Body of pancreas (tissue), 4 donors: ENCODE data around the gene ATP1B2. TPM values are rescaled to one million over a fixed set of nuclear protein-coding genes. Genes with fewer than 3 reads are reported as not detected.

Experiments used
- ATAC-seq: fragments of 150-250 bp; one replicate; pipeline ENCODE4 v1.9.1; 2016
- DNase-seq, 4 donors: peaks; one replicate each; pipeline ENCODE4 v3.0.0-alpha.2; 2019
- H3K27ac ChIP-seq, 4 donors: fragments of 200-600 bp; sonication (generic); 1 replicate in 3 of 4; 2 replicates in 1 of 4; pipeline versions ENCODE4 v1.5.1 to v1.6.1; 2016 to 2019; ENCODE audit warnings: mild to moderate bottlenecking in 1 of 4, mixed read lengths in 1 of 4, moderate library complexity in 1 of 4
- H3K27me3 ChIP-seq, 2 donors: fragments of 200-600 bp; sonication (generic); one replicate each; pipeline ENCODE4 v1.6.0; 2016; ENCODE audit warnings: mild to moderate bottlenecking in 1 of 2
- H3K36me3 ChIP-seq, 2 donors: fragments of 200-600 bp; sonication (generic); replicated peaks in 1 of 2; 2 replicates each; pipeline ENCODE4 v1.5.1; 2016; ENCODE audit warnings: low read depth in 2 of 2; ENCODE audit not compliant: insufficient read depth in 1 of 2
- H3K4me1 ChIP-seq: fragments of 200-600 bp; sonication (generic); one replicate; pipeline ENCODE4 v1.6.0; 2016
- H3K4me3 ChIP-seq, 2 donors: fragments of 200-600 bp; sonication (generic); 1 replicate in 1 of 2; 2 replicates in 1 of 2; pipeline ENCODE4 v1.5.1; 2016 to 2019
- H3K9me3 ChIP-seq, 3 donors: fragments of 200-600 bp; sonication (generic); 1 replicate in 2 of 3; 2 replicates in 1 of 3; pipeline ENCODE4 v1.5.1; 2016
- POLR2A ChIP-seq, 3 donors: fragments of 450-650 bp; IDR thresholded peaks; one replicate each; pipeline ENCODE4 v1.6.1; 2016; ENCODE audit warnings: antibody characterized with exemption in 3 of 3, mild to moderate bottlenecking in 2 of 3
- WGBS, 2 donors: methylation state at CpG; one replicate each; pipeline ENCODE4 v1.1.5; 2017; 5-methylcytosine and 5-hydroxymethylcytosine counted together
- intact Hi-C: fragments of 100-400 bp; cut with DNase I; formaldehyde crosslinking; loops from one replicate; pipeline ENCODE4 v1.15.1; 2023
- total RNA-seq, 2 donors: library from RNA; depleted of rRNA; stranded (reverse); fragments of >200 nt; gene quantifications; one replicate each; pipeline ENCODE4 v1.1.0, GENCODE V29; 2016
- TF ChIP-seq, protein P1 (sequence below), 7 experiments: fragments of 450-650 bp in 4 of 7; fragments of 200-600 bp in 3 of 7; sonication (generic) in 3 of 7; IDR thresholded peaks; one replicate each; pipeline ENCODE4 v1.5.1; 2016 to 2019; ENCODE audit warnings: antibody characterized with exemption in 7 of 7

Gene ATP1B2
- total RNA-seq, 2 donors from 2014 or later = 0.78 to 1.3 TPM

DNA sequence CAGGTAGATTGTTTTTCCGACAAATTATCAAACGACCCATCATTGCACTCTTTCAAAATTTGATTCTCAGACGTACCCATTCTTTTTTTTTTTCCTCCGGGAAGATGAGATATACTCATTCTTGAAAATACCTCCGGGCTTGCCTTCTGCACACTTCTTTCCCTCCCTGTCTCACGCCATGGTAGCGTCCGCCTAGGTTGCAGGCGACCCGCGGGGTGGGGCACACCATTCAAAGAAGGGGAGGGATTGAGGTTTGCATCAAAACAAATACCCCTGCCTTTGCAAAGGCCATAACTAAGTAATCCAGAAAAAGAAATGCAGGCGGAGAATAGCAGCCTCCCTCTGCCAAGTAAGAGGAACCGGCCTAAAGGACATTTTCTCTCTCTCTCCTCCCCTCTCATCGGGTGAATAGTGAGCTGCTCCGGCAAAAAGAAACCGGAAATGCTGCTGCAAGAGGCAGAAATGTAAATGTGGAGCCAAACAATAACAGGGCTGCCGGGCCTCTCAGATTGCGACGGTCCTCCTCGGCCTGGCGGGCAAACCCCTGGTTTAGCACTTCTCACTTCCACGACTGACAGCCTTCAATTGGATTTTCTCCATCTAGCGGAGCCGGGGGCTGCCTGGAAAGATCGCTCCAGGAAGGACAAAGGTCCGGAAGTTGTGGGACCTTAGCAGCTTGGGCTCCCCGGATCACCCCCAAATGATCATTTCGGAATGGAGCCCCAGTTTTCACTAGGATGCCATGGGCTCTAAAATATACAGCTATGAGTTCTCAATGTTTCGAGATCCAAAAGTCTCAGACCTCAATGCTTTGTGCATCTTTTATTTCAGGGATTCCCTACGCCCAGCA lies 35.7 kb downstream of the ATP1B2 start:
- Histone ChIP-seq H3K4me3 (peak overlapping the region; percentile 57 to 66), H3K27me3 (no peaks in the 10 kb centered on the region), H3K9me3 (no peaks in the 10 kb centered on the region), H3K27ac (peak overlapping the region; percentile 94 to 97 (median 96)), H3K36me3 (no peaks in the 10 kb centered on the region), H3K4me1 (peaks cover 32% of the 10 kb centered on the region)
- peak; percentile 65 for ATAC-seq
- intact Hi-C loops = no loop called here
- peak; percentile 78 to 92 (median 88) for TF ChIP-seq POLR2A (IDR thresholded peaks at IDR 0.05)
- TF ChIP-seq, protein P1, sequence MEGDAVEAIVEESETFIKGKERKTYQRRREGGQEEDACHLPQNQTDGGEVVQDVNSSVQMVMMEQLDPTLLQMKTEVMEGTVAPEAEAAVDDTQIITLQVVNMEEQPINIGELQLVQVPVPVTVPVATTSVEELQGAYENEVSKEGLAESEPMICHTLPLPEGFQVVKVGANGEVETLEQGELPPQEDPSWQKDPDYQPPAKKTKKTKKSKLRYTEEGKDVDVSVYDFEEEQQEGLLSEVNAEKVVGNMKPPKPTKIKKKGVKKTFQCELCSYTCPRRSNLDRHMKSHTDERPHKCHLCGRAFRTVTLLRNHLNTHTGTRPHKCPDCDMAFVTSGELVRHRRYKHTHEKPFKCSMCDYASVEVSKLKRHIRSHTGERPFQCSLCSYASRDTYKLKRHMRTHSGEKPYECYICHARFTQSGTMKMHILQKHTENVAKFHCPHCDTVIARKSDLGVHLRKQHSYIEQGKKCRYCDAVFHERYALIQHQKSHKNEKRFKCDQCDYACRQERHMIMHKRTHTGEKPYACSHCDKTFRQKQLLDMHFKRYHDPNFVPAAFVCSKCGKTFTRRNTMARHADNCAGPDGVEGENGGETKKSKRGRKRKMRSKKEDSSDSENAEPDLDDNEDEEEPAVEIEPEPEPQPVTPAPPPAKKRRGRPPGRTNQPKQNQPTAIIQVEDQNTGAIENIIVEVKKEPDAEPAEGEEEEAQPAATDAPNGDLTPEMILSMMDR (IDR thresholded peaks at IDR 0.05) = peak in 4 of 7 experiments; percentile 2 to 23 (median 3)
- peak; percentile 69 to 78 (median 76) for DNase-seq
- 0% methylated on average over 28 to 30 of the region's 30 CpGs for WGBS, 2 donors

DNA sequence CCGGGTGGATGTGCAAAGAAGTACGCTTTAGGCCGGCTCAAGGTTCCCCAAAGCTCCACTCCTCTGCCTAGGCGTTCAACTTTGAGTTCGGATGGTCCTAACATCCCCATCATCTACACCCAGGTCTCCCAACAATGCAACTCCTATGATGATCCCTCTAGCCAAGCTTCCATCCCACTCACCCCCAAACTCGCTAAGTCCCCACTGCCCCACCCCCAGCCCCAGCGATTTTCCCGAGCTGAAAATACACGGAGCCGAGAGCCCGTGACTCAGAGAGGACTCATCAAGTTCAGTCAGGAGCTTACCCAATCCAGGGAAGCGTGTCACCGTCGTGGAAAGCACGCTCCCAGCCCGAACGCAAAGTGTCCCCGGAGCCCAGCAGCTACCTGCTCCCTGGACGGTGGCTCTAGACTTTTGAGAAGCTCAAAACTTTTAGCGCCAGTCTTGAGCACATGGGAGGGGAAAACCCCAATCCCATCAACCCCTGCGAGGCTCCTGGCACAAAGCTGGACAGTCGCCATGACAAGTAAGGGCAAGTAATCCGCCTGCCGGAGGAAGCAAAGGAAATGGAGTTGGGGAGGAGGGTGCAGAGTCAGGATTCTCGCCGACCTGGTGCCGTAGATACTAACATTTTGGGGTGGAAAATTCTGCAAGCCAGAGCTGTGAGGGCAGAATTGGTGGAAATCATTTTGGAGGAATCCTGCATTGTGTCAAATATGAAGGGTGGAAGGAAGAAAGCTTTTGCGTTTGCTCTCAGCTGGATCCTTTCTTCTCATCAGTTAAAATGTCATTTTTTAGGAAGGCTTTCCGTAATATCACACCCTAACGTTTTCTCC lies 36.6 kb downstream of the ATP1B2 start, which contains the start of gene TP53:
Gene TP53 (minus strand): TSS at position 419 of the 836 bp plus-strand sequence. CDS start 10,896 bp downstream, outside the sequence.
- Histone ChIP-seq H3K27ac (peak within 1 kb of the TSS; percentile 94 to 97 (median 96)), H3K36me3 (no peaks in the 10 kb centered on the region), H3K9me3 (no peaks in the 10 kb centered on the region), H3K4me1 (peaks cover 32% of the 10 kb centered on the region), H3K27me3 (no peaks in the 10 kb centered on the region), H3K4me3 (peak within 1 kb of the TSS; percentile 57 to 66)
- ATAC-seq (peak; percentile 66), DNase-seq (peak; percentile 89 to 95 (median 94))
- WGBS, 2 donors = 0 to 1% methylated on average over 15 to 30 of the region's 30 CpGs
- peak; percentile 53 to 87 (median 84) for TF ChIP-seq POLR2A (IDR thresholded peaks at IDR 0.05)
- TF ChIP-seq, protein P1 (IDR thresholded peaks at IDR 0.05) = peak in 2 of 7 experiments; percentile 31 to 35
- intact Hi-C loops = no loop called here

DNA sequence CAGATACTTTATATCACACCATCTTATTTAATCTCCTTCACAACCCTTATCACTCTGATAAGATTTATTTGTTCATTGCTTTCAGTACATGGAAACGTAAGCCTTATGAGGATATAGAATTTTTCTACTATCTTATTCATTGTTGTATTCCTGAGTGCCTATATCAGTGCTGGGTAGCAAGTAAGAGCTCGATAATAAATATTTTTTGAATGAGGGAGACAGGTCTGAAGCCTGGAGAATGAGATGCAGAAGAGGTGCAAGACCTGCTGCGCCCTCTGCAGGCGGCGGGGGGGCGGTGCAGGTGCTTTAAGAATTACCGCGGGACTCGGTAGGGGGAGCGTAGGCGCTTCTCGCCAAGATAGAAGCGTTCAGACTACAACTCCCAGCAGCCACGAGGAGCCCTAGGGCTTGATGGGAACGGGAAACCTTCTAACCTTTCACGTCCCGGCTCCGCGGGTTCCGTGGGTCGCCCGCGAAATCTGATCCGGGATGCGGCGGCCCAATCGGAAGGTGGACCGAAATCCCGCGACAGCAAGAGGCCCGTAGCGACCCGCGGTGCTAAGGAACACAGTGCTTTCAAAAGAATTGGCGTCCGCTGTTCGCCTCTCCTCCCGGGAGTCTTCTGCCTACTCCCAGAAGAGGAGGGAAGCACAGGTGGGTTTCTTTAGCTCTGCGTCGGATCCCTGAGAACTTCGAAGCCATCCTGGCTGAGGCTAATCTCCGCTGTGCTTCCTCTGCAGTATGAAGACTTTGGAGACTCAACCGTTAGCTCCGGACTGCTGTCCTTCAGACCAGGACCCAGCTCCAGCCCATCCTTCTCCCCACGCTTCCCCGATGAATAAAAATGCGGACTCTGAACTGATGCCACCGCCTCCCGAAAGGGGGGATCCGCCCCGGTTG lies 37.4 kb downstream of the ATP1B2 start, which contains the start of gene WRAP53:
Gene WRAP53 (plus strand): TSS at position 570 of the 900 bp plus-strand sequence. CDS start 172 bp downstream, at position 742.
- no peaks in the 10 kb centered on the region for H3K9me3 ChIP-seq
- H3K27me3 ChIP-seq = no peaks in the 10 kb centered on the region
- H3K27ac ChIP-seq = peak within 1 kb of the TSS; percentile 94 to 97 (median 96)
- TF ChIP-seq POLR2A (IDR thresholded peaks at IDR 0.05) = peak in 2 of 3 donors; percentile 44 to 55
- TF ChIP-seq, protein P1 (IDR thresholded peaks at IDR 0.05) = peak; percentile 96 to 100 (median 99)
- peak within 1 kb of the TSS; percentile 57 to 66 for H3K4me3 ChIP-seq
- intact Hi-C loops = no loop called here
- DNase-seq = peak; percentile 97 to 99 (median 98)
- H3K4me1 ChIP-seq = peaks cover 32% of the 10 kb centered on the region
- WGBS, 2 donors = 0 to 1% methylated on average over 23 to 50 of the region's 51 CpGs
- H3K36me3 ChIP-seq = no peaks in the 10 kb centered on the region
- peak; percentile 87 for ATAC-seq

DNA sequence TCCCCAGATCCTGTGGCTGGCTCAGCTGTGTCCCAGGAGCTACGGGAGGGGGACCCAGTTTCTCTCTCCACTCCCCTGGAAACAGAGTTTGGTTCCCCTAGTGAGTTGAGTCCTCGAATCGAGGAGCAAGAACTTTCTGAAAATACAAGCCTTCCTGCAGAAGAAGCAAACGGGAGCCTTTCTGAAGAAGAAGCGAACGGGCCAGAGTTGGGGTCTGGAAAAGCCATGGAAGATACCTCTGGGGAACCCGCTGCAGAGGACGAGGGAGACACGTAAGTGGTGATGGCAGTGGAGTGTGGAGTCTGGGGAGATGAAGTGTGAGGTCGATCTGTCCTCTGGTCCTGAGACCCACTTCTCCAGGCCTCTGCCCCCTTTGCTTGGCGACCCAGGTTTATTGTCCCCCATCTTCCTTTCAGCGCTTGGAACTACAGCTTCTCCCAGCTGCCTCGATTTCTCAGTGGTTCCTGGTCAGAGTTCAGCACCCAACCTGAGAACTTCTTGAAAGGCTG lies 38.1 kb downstream of the ATP1B2 start:
- Histone ChIP-seq H3K9me3 (no peaks in the 10 kb centered on the region), H3K4me3 (peak overlapping the region; percentile 10 to 54), H3K27ac (peak overlapping the region in 3 of 4 donors; percentile 8 to 72 (median 70)), H3K27me3 (no peaks in the 10 kb centered on the region), H3K36me3 (no peaks in the 10 kb centered on the region), H3K4me1 (peaks cover 30% of the 10 kb centered on the region)
- WGBS, 2 donors = 8 to 13% methylated on average over 13 of the region's 13 CpGs
- DNase-seq (no peak), ATAC-seq (no peak)
- intact Hi-C loops = no loop called here
- TF ChIP-seq POLR2A (IDR thresholded peaks at IDR 0.05) = no peak
- TF ChIP-seq, protein P1 (IDR thresholded peaks at IDR 0.05) = no peak
